Stimulated activated naive B cell treated with anti-CD40 and anti-IgM and Interleukin-4, amounts not matched to agents 10 μg/mL and 1 μg/mL and 100 μg/mL, for 72 hours (primary cell): ENCODE data around the gene ZCCHC7.

Experiments used
- ATAC-seq, 2 donors: fragments of 150-1000 bp; cut with Tn5 transposase; replicated peaks; 2 replicates each; pipeline ENCODE4 v1.10.0; 2021; ENCODE audit warnings: moderate library complexity in 1 of 2
- DNase-seq: peaks from one replicate; pipeline ENCODE4 v3.0.0; 2021
- H3K27ac Mint-ChIP-seq: one replicate; pipeline ENCODE4 v1.8.0; 2022; ENCODE audit warnings: mild to moderate bottlenecking, mixed read lengths
- H3K27me3 Mint-ChIP-seq, 2 donors: one replicate each; pipeline ENCODE4 v1.8.0; 2022; ENCODE audit warnings: mixed read lengths in 2 of 2
- H3K36me3 Mint-ChIP-seq, 2 donors: one replicate each; pipeline ENCODE4 v1.8.0; 2022; ENCODE audit warnings: mixed read lengths in 2 of 2, mild to moderate bottlenecking in 1 of 2
- H3K4me1 Mint-ChIP-seq, 2 donors: one replicate each; pipeline ENCODE4 v1.8.0; 2022; ENCODE audit warnings: mixed read lengths in 2 of 2, mild to moderate bottlenecking in 1 of 2
- H3K4me3 Mint-ChIP-seq, 2 donors: one replicate each; pipeline ENCODE4 v1.8.0; 2022; ENCODE audit warnings: mild to moderate bottlenecking in 2 of 2, mixed read lengths in 2 of 2, moderate library complexity in 1 of 2
- H3K9me3 Mint-ChIP-seq, 2 donors: one replicate each; pipeline ENCODE4 v1.8.0; 2022; ENCODE audit warnings: mixed read lengths in 2 of 2, mild to moderate bottlenecking in 1 of 2

Gene ZCCHC7

DNA sequence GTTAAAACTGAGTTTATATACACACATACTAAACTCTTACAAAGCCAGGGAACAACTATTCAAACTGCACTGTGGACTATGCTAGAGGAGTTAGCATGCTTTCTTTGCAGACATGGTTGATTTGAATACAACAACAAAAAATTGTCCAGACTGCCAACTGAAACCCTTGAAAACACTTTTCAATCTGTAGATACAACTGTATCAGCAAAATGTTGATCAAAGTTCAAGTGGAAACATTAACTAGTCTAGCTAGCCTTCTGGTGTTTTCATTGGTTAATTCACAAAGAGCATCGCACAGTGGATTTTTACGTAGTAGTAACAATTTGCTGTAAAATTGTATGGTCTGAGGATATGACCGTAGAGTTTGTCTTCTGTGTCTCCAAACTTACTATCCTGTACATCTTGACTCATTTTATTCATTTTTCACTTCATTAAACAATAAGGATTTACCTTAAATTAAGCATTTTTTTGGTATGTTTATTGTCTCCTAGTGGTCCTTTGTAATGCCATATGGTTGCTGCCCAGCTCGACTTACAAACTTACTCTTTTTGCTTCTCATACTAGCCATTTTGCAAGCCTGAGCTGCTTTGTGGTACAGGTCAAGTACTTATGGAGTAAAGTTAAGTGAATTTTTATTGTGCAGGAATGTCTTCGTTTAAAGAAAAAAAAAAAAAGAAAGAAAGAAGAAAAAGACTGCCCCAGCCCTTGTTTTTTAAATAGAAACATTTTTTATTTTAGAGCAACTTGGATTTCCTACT, 123.4 kb downstream of the ZCCHC7 start:
- Mint-ChIP-seq H3K27me3 (no peaks in the 10 kb centered on the region), H3K4me3 (no peak overlapping the region), H3K4me1 (peaks cover 12 to 30% of the 10 kb centered on the region in 2 donors), H3K27ac (no peak overlapping the region), H3K9me3 (no peaks in the 10 kb centered on the region), H3K36me3 (peaks cover 15 to 25% of the 10 kb centered on the region in 2 donors)
- no peak for ATAC-seq
- DNase-seq = no peak

DNA sequence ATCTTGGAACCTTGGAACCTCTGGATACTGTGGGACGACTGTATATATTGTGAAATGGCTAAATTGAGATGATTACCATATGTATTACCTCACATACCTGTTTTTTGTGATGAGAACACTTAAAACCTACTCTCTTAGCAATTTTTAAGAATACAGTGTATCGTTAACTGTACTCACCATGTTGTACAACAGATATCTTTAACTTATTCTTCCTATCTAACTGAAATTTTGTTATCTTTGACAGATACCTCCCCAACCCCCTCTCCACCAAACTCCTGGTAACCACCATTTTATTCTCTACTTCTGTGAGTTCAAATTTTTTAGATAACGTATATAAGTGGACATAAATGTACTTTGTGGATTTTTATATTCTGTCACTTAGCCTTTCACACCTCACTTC, 126.5 kb downstream of the ZCCHC7 start:
- DNase-seq = no peak
- Mint-ChIP-seq H3K4me3 (no peak overlapping the region), H3K27ac (peak overlapping the region; percentile 73), H3K4me1 (peaks cover 29 to 49% of the 10 kb centered on the region in 2 donors), H3K27me3 (no peaks in the 10 kb centered on the region), H3K36me3 (peaks cover 32 to 41% of the 10 kb centered on the region in 2 donors), H3K9me3 (no peaks in the 10 kb centered on the region)
- no peak for ATAC-seq

DNA sequence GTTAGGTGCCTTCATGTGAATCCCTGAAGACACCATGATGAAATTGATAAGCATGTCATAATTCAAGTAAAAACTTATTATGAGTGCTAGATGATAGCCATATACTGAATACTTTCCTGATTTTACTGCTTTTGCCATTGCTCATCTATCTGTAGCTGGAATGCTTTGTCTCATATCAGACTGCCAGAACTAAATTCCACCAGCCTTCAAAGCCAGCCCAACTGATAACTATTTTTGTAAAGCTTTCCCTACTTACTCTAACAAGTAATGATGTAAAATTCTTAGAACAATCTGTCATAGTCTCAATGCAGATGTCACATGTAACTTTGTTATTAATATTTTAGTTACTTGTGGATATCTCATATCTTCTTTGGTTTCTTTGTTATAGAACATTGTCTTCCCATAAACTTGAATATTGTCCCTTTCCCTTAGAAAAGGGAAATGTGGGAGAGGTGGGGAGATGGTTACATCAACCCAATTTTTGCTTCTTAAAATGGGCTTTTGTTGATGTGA, 128.3 kb downstream of the ZCCHC7 start:
- DNase-seq (no peak), ATAC-seq (no peak)
- Mint-ChIP-seq H3K27me3 (no peaks in the 10 kb centered on the region), H3K9me3 (no peaks in the 10 kb centered on the region), H3K4me3 (no peak overlapping the region), H3K36me3 (peaks cover 42 to 51% of the 10 kb centered on the region in 2 donors), H3K4me1 (peaks cover 29 to 49% of the 10 kb centered on the region in 2 donors), H3K27ac (no peak overlapping the region)

DNA sequence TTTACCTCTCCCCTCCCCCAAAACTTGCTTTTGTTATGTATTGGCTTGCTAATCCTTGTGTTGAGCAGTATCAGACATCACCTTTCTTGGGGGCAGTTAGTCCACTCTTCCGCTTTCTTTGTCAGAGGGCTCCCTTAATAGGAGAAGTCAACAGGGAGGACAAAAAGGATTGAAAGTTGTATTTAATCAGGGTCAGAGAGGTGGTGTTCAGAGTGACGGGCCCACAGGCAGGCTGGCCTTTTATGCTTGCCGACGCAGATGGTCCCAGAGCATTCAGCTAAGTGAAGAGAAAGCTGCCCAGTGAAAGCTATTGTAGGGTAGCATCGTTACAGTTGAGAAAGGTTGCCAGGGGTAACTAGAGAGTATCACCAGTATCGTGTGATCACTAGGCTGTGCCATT, 131.1 kb downstream of the ZCCHC7 start:
- Mint-ChIP-seq H3K4me3 (peak overlapping the region; percentile 57 to 76), H3K27me3 (no peaks in the 10 kb centered on the region), H3K9me3 (peaks cover 0 to 4% of the 10 kb centered on the region in 2 donors), H3K27ac (peak overlapping the region; percentile 98), H3K4me1 (peaks cover 29 to 57% of the 10 kb centered on the region in 2 donors), H3K36me3 (peaks cover 46 to 64% of the 10 kb centered on the region in 2 donors)
- ATAC-seq = peak; percentile 97
- peak; percentile 39 for DNase-seq

DNA sequence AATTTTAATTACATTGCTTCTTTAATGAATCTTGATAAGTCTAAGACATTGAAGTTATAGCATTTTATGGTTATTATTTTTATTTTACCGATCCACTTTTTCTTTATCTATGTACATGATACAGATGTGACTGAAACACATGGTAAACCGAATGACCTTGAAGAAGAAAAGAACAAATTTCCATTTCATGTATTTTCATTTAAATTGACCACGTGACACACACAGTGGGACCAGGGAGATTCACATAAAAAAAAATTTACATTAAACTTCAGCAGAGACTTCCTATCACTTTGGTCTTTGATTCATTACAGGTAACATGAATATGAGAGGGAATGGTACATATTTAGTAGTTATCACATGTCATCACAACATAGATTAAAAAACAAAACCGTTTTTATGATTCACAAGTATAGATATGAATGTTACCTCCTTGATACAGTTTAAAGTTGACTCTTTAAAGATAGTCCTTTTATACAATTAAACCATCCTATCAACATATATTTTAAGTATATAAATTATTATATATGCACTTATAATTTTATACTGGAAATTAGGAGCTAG, 133.1 kb downstream of the ZCCHC7 start:
- H3K9me3 Mint-ChIP-seq = peaks cover 4 to 6% of the 10 kb centered on the region in 2 donors
- H3K27ac Mint-ChIP-seq = no peak overlapping the region
- ATAC-seq = no peak
- H3K4me3 Mint-ChIP-seq = no peak overlapping the region
- H3K27me3 Mint-ChIP-seq = no peaks in the 10 kb centered on the region
- peaks cover 34 to 65% of the 10 kb centered on the region in 2 donors for H3K4me1 Mint-ChIP-seq
- DNase-seq = no peak
- peaks cover 50 to 70% of the 10 kb centered on the region in 2 donors for H3K36me3 Mint-ChIP-seq

DNA sequence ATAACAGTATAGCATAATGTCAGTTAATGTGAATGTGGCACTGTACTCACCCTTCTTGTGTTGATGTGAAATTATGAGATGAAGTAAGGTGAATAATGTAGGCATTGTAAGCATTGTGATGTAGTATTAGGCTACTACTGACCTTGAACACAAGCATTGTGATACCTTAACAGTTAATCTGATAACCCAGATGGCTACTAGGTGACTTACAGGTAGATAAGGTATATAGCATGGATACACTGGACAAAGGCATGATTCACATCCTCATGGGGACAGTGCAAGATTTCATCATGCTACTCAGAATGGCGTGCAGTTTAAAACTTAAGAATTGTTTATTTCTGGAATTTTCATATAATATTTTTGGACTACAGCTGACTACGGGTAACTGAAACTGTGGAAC, 134.8 kb downstream of the ZCCHC7 start:
- Mint-ChIP-seq H3K27me3 (no peaks in the 10 kb centered on the region), H3K36me3 (peaks cover 45 to 64% of the 10 kb centered on the region in 2 donors), H3K4me1 (peaks cover 29 to 62% of the 10 kb centered on the region in 2 donors), H3K4me3 (no peak overlapping the region), H3K27ac (peak overlapping the region; percentile 51), H3K9me3 (peaks cover 4 to 7% of the 10 kb centered on the region in 2 donors)
- no peak for ATAC-seq
- DNase-seq = no peak

DNA sequence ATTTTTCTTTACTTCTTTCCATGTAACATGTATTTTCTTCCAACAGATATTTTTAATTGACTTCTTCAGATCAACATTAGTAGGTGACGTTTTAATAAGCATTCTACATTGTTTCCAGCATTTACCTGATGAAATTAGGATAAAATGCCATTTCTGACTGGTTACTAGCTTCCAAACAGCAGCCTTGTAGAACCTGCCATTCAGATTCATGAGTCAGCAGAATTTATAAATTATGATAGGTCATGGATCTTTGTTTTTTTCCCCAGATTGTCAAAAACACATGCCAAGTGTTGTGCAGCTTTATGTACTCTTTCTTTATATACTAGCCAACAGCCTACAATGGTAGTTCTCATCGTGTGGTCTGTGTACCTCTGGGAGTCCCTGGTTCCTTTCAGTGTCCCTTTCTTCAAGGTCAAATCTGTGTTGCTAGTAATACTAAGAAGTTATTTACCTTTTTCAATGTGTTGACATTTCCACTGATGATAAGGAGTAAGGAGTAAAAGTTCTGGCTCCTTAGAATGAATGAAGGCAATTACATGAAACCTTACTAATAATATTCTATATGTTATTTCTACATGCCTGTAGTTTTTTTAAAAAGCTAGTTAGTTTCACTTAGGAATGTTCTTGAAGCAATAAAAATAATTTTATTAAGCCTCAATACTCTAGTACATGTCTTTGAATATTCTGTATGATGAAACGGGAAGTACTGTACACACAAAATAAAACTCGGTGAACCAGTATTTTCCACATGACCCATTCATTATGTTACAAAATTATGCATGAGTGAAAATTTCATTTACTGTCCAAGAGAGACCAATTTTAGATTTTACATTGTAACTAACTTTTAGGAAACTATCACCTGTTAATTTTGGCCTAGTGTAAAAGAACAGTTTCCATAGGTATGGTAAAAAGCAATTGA, 135.8 kb downstream of the ZCCHC7 start:
- peak overlapping the region; percentile 76 for H3K27ac Mint-ChIP-seq
- peaks cover 4 to 8% of the 10 kb centered on the region in 2 donors for H3K9me3 Mint-ChIP-seq
- peak overlapping the region in 1 of 2 donors; percentile 17 for H3K4me3 Mint-ChIP-seq
- H3K36me3 Mint-ChIP-seq = peaks cover 49 to 68% of the 10 kb centered on the region in 2 donors
- ATAC-seq (peak; percentile 55 to 61), DNase-seq (no peak)
- peaks cover 30 to 64% of the 10 kb centered on the region in 2 donors for H3K4me1 Mint-ChIP-seq
- H3K27me3 Mint-ChIP-seq = no peaks in the 10 kb centered on the region

DNA sequence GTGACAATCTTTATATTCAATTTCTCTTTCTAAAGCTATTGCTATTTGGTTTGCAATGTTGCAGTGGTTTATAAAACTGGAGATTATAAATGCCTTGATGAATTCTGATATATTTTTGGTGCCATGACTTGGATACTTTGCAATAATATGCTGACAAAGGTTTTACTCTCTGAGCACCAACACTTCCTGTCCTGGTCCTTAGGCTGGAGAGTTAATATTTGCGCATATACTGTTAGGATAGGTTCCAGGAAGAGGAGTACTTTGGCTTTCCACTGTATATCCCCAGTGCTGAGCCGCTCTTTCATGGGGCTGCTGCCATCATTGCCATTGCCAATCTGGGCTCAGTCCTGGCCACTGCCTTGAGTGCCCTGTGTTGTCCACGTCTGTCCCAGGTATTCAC, 139.6 kb downstream of the ZCCHC7 start:
- Mint-ChIP-seq H3K27me3 (no peaks in the 10 kb centered on the region), H3K4me1 (peaks cover 38 to 78% of the 10 kb centered on the region in 2 donors), H3K4me3 (no peak overlapping the region), H3K9me3 (peaks cover 4 to 8% of the 10 kb centered on the region in 2 donors), H3K36me3 (peaks cover 38 to 55% of the 10 kb centered on the region in 2 donors), H3K27ac (peak overlapping the region; percentile 59)
- ATAC-seq (no peak), DNase-seq (no peak)

DNA sequence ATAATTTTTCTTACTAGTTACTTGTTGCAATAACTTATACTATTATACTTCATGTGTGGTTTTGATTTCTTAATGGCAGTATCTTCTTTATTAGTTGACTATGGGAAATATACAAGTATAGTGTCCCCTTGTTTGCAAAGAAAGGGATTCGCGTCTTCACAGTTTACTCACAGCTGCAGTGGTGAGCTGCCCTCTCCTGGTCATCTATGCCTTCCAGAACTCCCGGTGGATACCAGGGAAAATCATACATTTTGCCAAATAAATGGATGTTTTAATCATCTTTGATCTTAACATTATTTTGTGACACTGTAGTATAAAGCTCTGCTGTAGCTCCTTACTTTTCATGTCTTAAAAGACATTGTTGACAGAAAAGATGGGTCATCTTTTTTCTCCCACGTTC, 142.0 kb downstream of the ZCCHC7 start:
- ATAC-seq (no peak), DNase-seq (no peak)
- peak overlapping the region; percentile 26 for H3K27ac Mint-ChIP-seq
- peaks cover 4% of the 10 kb centered on the region in 2 donors for H3K9me3 Mint-ChIP-seq
- H3K4me1 Mint-ChIP-seq = peaks cover 33 to 70% of the 10 kb centered on the region in 2 donors
- no peak overlapping the region for H3K4me3 Mint-ChIP-seq
- peaks cover 33 to 51% of the 10 kb centered on the region in 2 donors for H3K36me3 Mint-ChIP-seq
- H3K27me3 Mint-ChIP-seq = no peaks in the 10 kb centered on the region

DNA sequence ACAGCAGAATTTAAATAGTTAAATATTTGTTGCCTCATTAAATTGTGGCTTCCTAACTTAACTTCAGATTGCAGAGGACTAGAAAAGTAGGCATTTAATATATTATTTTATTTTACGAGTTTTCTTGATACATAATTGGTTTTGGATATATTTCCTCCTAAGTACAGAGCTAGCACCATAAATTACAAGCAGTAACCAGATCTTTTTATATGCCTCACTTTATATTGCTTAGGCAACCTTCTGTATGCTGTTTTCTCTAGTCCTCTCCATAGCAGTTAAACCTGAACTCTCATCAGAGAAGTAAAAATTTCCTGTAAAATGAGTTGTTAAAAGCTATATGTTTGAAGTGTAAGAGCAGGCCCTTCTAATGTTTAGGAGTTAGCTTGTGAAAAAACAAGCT, 144.2 kb downstream of the ZCCHC7 start:
- Mint-ChIP-seq H3K4me3 (no peak overlapping the region), H3K27ac (no peak overlapping the region), H3K36me3 (peaks cover 33 to 52% of the 10 kb centered on the region in 2 donors), H3K27me3 (no peaks in the 10 kb centered on the region), H3K9me3 (peaks cover 0 to 2% of the 10 kb centered on the region in 2 donors), H3K4me1 (peaks cover 32 to 65% of the 10 kb centered on the region in 2 donors)
- no peak for ATAC-seq
- no peak for DNase-seq

DNA sequence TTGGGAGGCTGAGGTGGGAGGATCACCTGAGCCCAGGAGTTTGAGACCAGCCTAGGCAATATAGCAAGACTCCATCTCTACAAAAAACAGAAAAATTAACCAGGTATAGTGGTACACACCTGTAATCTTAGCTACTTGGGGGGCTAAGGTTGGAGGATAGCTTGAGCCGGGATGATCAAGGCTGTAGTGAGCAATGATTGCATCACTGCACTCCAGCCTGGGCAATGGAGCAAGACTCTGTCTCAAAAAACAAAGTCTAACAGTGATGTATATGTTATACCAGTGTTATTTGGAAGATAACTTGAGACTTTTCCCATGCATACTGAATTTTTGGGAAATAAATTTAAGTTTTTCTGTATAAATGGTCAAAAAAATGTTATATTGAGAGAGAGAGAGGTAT, 146.3 kb downstream of the ZCCHC7 start:
- H3K4me1 Mint-ChIP-seq = peaks cover 24 to 65% of the 10 kb centered on the region in 2 donors
- peaks cover 21 to 45% of the 10 kb centered on the region in 2 donors for H3K36me3 Mint-ChIP-seq
- no peaks in the 10 kb centered on the region for H3K27me3 Mint-ChIP-seq
- H3K27ac Mint-ChIP-seq = no peak overlapping the region
- H3K4me3 Mint-ChIP-seq = no peak overlapping the region
- ATAC-seq (no peak), DNase-seq (no peak)
- no peaks in the 10 kb centered on the region for H3K9me3 Mint-ChIP-seq

DNA sequence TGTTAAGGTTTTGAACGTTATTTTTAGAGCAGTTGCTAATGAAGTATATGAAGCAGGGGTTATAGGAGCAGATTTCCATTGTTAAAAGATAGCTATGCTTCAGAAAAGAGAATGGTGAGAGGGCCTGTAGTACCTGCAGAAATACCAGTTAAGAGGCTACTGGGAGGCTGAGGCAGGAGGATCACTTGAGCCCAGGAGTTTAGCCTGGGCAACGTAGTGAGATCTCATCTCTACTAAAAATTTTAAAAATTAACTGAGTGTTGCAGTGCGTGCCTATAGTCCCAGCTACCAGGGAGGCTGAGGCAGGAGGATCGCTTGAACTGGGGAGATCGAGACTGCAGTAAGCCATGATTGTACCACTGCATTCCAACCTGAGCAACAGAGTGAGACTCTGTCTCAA, 148.8 kb downstream of the ZCCHC7 start:
- peak overlapping the region; percentile 33 for H3K27ac Mint-ChIP-seq
- DNase-seq (no peak), ATAC-seq (no peak)
- no peak overlapping the region for H3K4me3 Mint-ChIP-seq
- H3K36me3 Mint-ChIP-seq = peaks cover 37 to 67% of the 10 kb centered on the region in 2 donors
- no peaks in the 10 kb centered on the region for H3K27me3 Mint-ChIP-seq
- peaks cover 1 to 4% of the 10 kb centered on the region in 2 donors for H3K9me3 Mint-ChIP-seq
- H3K4me1 Mint-ChIP-seq = peaks cover 21 to 55% of the 10 kb centered on the region in 2 donors

DNA sequence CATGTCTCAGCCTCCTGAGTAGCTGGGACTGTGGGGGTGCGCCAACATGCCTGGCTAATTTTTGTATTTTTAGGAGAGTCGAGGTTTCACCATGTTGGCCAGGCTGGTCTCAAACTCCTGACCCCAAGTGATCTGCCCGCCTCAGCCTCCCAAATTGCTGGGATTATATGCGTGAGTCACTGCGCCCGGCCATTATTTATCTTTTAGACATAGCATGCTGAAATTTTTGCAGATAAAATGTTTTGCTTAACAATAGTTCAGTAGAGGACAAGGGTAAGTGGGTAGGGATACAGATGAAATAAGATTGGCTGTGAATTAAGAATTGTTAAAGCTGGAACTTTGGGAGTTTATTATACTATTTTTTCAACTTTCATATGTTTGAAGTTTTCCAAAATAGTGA, 151.3 kb downstream of the ZCCHC7 start:
- Mint-ChIP-seq H3K27me3 (no peaks in the 10 kb centered on the region), H3K4me1 (peaks cover 13 to 53% of the 10 kb centered on the region in 2 donors), H3K4me3 (no peak overlapping the region), H3K36me3 (peaks cover 40 to 70% of the 10 kb centered on the region in 2 donors), H3K9me3 (peaks cover 1 to 4% of the 10 kb centered on the region in 2 donors), H3K27ac (peak overlapping the region; percentile 37)
- ATAC-seq = no peak
- no peak for DNase-seq

DNA sequence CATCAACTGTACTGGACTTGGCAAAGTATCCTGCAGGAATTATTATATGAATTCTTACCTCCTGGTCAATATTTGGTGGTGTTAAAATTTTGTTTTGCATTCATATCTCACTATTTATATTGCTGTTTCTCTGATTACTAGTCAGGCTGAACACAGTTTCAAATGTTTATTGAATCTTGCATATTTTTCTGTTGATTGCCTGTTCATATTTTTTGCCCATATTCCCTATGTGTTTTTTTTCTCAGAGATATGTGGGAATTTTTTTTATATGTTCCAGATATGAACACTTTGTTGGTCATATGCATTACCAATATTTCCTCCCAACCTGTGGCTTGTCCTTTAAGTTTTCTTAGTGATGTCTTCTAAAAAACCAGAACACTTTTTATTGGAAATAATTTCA, 153.2 kb downstream of the ZCCHC7 start:
- H3K27ac Mint-ChIP-seq = no peak overlapping the region
- ATAC-seq (no peak), DNase-seq (no peak)
- peaks cover 41 to 78% of the 10 kb centered on the region in 2 donors for H3K36me3 Mint-ChIP-seq
- H3K9me3 Mint-ChIP-seq = peaks cover 1 to 4% of the 10 kb centered on the region in 2 donors
- H3K27me3 Mint-ChIP-seq = no peaks in the 10 kb centered on the region
- no peak overlapping the region for H3K4me3 Mint-ChIP-seq
- H3K4me1 Mint-ChIP-seq = peaks cover 13 to 51% of the 10 kb centered on the region in 2 donors
